Omental fat pad (tissue), 4 donors: ENCODE data around the gene STUB1. TPM values are rescaled to one million over a fixed set of nuclear protein-coding genes. Genes with fewer than 3 reads are reported as not detected.
"Not testable (repeated sequence)": the region's sequence is repeated elsewhere in the genome, so short reads cannot be mapped to it uniquely, and the experiment has no call there.

Experiments used
- ATAC-seq: fragments of 150-250 bp; one replicate; pipeline ENCODE4 v1.9.1; 2016; ENCODE audit warnings: mild to moderate bottlenecking, moderate library complexity; ENCODE audit not compliant: low FRiP score
- DNase-seq: peaks from one replicate; pipeline ENCODE4 v3.0.0-alpha.2; 2019; ENCODE audit warnings: low spot score
- CTCF ChIP-seq, 3 donors: fragments of 450-650 bp; IDR thresholded peaks; one replicate each; pipeline ENCODE4 v1.5.1; 2016 to 2017; ENCODE audit warnings: antibody characterized with exemption in 3 of 3, mild to moderate bottlenecking in 3 of 3, moderate library complexity in 2 of 3
- total RNA-seq, 4 donors: library from RNA; depleted of rRNA; stranded (reverse); fragments of >200 nt; gene quantifications; one replicate each; pipeline ENCODE4 v1.1.0, GENCODE V29; 2016

Gene STUB1
- total RNA-seq, 4 donors from 2014 or later: 119 to 161 (median 128) TPM

DNA sequence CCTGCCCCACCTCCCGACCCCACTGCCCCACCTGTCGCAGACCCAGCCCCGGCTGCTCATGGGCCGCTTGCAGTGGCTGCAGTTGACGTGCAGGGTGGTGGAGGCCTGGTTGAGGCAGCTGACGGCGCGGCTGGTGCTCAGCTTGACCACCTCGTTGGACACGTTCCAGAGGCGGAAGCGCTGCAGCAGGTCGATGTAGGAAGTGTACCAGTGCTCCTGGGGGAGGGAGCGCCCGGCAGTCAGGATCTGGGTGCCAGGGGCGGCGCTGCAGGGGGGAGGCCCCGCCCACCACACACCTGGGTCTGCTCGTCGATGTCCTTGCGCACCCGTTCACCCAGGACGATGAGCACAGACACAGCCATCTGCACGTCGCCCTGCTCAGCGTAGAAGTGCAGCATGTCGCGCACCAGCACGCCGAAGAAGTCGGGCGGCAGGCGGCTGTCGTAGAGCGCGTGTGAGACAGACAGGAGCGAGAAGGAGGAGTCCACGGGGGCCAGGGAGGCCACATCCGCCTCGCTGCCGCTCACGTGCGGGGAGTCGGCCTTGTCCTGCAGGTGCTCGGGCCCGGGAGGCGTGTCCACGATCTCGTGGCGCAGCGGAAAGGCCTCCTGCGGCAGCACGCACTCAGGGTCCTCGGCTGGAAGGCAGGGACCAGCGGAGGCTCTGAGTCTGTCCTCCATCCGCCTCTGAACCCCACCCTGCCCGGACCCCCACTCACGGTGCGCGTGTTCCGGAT is 4.9 kb downstream of the STUB1 start:
- no peak for TF ChIP-seq CTCF (IDR thresholded peaks at IDR 0.05)
- ATAC-seq (no peak), DNase-seq (no peak)

GRCh38 chr16:685967-686366 is 5.8 kb downstream of the STUB1 start:
- no peak for DNase-seq
- ATAC-seq: no peak
- no peak for TF ChIP-seq CTCF (IDR thresholded peaks at IDR 0.05)

DNA sequence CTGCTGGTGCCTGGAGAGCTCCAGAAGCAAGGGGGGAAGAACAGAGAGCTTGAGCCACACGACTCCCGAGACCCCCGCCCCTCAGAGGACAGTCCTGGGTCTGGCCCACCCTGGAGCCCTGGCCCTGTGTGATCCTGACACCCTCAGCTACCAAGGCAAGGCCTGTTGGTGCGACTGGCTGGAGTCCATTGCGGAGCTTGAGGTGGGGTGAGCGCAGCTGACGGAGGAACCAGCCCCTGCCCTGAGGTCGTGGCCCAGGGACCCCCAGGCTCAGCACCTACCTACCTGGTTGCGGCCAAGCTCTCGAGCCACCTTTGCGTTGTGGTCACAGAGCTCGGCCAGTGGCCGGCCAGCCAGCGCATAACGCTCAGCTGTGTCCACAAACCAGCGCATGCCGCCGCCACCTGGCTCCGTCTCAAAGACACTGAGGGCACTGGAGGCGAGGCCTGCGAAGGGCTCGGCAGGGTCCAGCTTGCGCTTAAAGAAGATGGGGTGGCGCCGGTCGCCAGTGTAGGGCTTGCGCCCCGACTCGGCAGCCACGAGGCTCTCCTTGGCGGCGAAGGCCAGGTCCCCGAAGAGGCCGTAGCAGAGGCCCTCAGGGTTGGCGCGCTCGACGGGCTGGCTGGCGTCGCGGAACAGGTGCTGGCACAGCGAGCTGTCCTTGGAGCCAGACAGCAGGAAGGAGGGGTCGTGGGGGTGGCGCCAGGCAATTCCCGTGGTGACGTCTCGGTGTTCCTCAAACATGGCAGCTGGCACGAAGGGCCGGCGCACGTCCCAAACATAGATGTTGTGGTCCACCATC is 6.5 kb downstream of the STUB1 start:
- ATAC-seq (no peak), DNase-seq (no peak)
- no peak for TF ChIP-seq CTCF (IDR thresholded peaks at IDR 0.05)

DNA sequence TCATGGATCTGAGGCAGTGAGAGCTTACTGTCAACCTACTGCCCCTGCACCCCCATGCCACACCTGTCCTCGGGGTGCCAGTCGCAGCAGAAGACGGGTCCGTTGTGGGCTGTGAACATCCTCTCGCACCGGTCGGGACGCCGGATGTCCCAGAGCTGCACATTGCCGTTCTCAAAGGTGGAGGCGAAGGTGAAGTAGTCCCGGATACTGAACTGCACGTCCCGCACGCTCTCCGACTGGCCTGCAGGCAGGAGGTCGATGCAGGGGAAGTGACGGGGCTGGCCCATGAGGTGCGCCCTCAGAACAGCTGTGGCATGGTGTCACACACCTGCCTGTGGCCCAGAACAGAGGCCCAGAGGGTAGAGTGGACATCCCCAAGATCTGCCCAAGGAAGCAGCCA is 7.3 kb downstream of the STUB1 start:
- no peak for DNase-seq
- no peak for ATAC-seq
- TF ChIP-seq CTCF (IDR thresholded peaks at IDR 0.05): no peak

GRCh38 chr16:689175-689897 is 9.1 kb downstream of the STUB1 start:
- TF ChIP-seq CTCF (IDR thresholded peaks at IDR 0.05): no peak
- no peak for ATAC-seq
- no peak for DNase-seq

- DNase-seq: not testable (repeated sequence)
Measured at GRCh38 chr16:691242-691641, 11.0 kb downstream of the STUB1 start.

DNA sequence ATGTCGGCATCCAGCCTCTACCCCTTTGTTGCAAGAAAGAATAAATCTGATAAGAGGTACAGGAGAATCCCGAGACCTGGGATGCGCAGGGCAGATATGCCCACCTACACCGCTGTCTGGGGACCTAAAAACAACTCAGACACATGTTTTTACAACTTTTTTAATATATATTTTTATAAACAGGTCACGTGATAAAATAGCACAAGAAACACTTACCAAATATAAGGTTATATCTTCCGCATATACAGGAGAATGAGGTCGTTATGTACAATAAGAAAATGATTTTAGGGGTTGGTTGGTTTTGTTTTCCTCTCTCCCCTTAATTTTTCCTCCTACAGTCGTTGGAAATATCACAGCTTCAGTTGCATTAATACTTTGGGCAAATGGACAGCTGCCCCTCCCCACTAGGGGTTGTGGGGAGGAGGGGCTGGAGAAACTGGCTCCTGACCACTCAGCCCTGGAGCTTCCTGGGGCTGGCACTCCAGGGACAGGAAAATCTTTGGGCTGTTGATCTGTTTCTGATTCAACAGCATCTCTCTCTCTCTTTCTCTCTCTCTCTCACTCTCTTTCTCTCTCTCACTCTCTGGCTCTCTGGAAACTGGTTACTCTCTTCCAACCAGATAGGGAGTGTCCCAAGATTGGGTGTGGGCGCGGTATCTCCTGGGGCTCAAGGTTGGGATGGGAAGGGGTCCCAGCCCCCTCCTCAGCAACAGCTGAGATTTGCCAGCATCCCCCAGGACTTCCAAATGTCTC is 12.3 kb downstream of the STUB1 start:
- DNase-seq (no peak), ATAC-seq (no peak)
- TF ChIP-seq CTCF (IDR thresholded peaks at IDR 0.05): no peak

More at GRCh38 chr16:691242-691641, 11.0 kb downstream of the STUB1 start:
- not testable (repeated sequence) for ATAC-seq
